K562 (cell line): ENCODE results near the gene ZFP42. TPM values are rescaled to one million over a fixed set of nuclear protein-coding genes. Genes with fewer than 3 reads are reported as not detected.

Source experiments
- NFIC ChIP-seq: fragments of 450-650 bp; IDR thresholded peaks from 2 replicates; pipeline ENCODE4 v1.6.1; 2017; ENCODE audit warnings: mild to moderate bottlenecking, inconsistent platforms
- polyA plus RNA-seq, 8 experiments: library from polyadenylated mRNA; depleted of rRNA in 4 of 8; stranded (reverse) in 5 of 8; unstranded in 3 of 8; fragments of >200 nt; fragmentation: Nextera tagmentation in 2 of 8; fragmentation: Illumina TruSeq in 1 of 8; extraction: Ambion mirVana in 2 of 8; extraction: Trizol in 1 of 8; gene quantifications; 2 replicates each; pipeline versions ENCODE4 v1.2.1 to v1.2.3, GENCODE V29; 2011 to 2014; ENCODE audit warnings: inconsistent platforms in 1 of 8, missing spikeins in 1 of 8
- total RNA-seq, 7 experiments: library from RNA; depleted of rRNA in 6 of 7; stranded (reverse); fragments of >200 nt in 6 of 7; fragmentation: Illumina TruSeq in 2 of 7; extraction: Trizol in 2 of 7; gene quantifications; 2 replicates each; pipeline versions ENCODE4 v1.2.1 to v1.2.3, GENCODE V29; 2011 to 2021; ENCODE audit warnings: low replicate concordance in 1 of 7
- TF ChIP-seq, protein P1 (sequence below): fragments of 450-650 bp; IDR thresholded peaks from 2 replicates; pipeline ENCODE4 v1.6.1; 2016; ENCODE audit warnings: mild to moderate bottlenecking, moderate library complexity

Gene ZFP42
- total and polyA plus RNA-seq, 9 of the 15 experiments (the other 6 are each of a cell fraction or from before 2014, with no cell fraction given): 0.09 to 0.64 (median 0.20) TPM

- TF ChIP-seq, protein P1, sequence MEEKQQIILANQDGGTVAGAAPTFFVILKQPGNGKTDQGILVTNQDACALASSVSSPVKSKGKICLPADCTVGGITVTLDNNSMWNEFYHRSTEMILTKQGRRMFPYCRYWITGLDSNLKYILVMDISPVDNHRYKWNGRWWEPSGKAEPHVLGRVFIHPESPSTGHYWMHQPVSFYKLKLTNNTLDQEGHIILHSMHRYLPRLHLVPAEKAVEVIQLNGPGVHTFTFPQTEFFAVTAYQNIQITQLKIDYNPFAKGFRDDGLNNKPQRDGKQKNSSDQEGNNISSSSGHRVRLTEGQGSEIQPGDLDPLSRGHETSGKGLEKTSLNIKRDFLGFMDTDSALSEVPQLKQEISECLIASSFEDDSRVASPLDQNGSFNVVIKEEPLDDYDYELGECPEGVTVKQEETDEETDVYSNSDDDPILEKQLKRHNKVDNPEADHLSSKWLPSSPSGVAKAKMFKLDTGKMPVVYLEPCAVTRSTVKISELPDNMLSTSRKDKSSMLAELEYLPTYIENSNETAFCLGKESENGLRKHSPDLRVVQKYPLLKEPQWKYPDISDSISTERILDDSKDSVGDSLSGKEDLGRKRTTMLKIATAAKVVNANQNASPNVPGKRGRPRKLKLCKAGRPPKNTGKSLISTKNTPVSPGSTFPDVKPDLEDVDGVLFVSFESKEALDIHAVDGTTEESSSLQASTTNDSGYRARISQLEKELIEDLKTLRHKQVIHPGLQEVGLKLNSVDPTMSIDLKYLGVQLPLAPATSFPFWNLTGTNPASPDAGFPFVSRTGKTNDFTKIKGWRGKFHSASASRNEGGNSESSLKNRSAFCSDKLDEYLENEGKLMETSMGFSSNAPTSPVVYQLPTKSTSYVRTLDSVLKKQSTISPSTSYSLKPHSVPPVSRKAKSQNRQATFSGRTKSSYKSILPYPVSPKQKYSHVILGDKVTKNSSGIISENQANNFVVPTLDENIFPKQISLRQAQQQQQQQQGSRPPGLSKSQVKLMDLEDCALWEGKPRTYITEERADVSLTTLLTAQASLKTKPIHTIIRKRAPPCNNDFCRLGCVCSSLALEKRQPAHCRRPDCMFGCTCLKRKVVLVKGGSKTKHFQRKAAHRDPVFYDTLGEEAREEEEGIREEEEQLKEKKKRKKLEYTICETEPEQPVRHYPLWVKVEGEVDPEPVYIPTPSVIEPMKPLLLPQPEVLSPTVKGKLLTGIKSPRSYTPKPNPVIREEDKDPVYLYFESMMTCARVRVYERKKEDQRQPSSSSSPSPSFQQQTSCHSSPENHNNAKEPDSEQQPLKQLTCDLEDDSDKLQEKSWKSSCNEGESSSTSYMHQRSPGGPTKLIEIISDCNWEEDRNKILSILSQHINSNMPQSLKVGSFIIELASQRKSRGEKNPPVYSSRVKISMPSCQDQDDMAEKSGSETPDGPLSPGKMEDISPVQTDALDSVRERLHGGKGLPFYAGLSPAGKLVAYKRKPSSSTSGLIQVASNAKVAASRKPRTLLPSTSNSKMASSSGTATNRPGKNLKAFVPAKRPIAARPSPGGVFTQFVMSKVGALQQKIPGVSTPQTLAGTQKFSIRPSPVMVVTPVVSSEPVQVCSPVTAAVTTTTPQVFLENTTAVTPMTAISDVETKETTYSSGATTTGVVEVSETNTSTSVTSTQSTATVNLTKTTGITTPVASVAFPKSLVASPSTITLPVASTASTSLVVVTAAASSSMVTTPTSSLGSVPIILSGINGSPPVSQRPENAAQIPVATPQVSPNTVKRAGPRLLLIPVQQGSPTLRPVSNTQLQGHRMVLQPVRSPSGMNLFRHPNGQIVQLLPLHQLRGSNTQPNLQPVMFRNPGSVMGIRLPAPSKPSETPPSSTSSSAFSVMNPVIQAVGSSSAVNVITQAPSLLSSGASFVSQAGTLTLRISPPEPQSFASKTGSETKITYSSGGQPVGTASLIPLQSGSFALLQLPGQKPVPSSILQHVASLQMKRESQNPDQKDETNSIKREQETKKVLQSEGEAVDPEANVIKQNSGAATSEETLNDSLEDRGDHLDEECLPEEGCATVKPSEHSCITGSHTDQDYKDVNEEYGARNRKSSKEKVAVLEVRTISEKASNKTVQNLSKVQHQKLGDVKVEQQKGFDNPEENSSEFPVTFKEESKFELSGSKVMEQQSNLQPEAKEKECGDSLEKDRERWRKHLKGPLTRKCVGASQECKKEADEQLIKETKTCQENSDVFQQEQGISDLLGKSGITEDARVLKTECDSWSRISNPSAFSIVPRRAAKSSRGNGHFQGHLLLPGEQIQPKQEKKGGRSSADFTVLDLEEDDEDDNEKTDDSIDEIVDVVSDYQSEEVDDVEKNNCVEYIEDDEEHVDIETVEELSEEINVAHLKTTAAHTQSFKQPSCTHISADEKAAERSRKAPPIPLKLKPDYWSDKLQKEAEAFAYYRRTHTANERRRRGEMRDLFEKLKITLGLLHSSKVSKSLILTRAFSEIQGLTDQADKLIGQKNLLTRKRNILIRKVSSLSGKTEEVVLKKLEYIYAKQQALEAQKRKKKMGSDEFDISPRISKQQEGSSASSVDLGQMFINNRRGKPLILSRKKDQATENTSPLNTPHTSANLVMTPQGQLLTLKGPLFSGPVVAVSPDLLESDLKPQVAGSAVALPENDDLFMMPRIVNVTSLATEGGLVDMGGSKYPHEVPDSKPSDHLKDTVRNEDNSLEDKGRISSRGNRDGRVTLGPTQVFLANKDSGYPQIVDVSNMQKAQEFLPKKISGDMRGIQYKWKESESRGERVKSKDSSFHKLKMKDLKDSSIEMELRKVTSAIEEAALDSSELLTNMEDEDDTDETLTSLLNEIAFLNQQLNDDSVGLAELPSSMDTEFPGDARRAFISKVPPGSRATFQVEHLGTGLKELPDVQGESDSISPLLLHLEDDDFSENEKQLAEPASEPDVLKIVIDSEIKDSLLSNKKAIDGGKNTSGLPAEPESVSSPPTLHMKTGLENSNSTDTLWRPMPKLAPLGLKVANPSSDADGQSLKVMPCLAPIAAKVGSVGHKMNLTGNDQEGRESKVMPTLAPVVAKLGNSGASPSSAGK: no peak
- no peak for TF ChIP-seq NFIC
- TF ChIP-seq, all 486 proteins: peak for 0
Observed at GRCh38 chr4:188053302-188053701, 57.7 kb downstream of the ZFP42 start (continued).

Other genes with a start within 250 kb of the ZFP42 start
- 0.12 TPM in 1 of 2 replicates, not detected in the other for gene TRIML2, start 113.8 kb downstream of the ZFP42 start, total RNA-seq (2014; rRNA removed)
- gene TRIML2, start 113.8 kb downstream of the ZFP42 start, total RNA-seq (2014; rRNA removed; fragmentation: Illumina TruSeq; extraction: Trizol): not detected in 2 replicates
- gene TRIML2, start 113.8 kb downstream of the ZFP42 start, total RNA-seq (2015; rRNA removed; fragmentation: Illumina TruSeq; extraction: Trizol): not detected in 2 replicates
- 0.18 TPM in 1 of 2 replicates, not detected in the other for gene TRIML2, start 113.8 kb downstream of the ZFP42 start, total RNA-seq (2021)
- not detected in 2 replicates for gene TRIML2, start 113.8 kb downstream of the ZFP42 start, polyA plus RNA-seq (2011; rRNA removed)
- gene TRIML2, start 113.8 kb downstream of the ZFP42 start, polyA plus RNA-seq (2014; fragmentation: Illumina TruSeq; extraction: Trizol): not detected in 2 replicates
- under 1 TPM in 1 of 2 experiments, not detected in 1; 0.03 TPM for gene TRIML2, start 113.8 kb downstream of the ZFP42 start, polyA plus RNA-seq (2014; fragmentation: Nextera tagmentation; extraction: Ambion mirVana)
- gene TRIML2, start 113.8 kb downstream of the ZFP42 start, polyA plus RNA-seq (2014; rRNA removed): 0.16 TPM in 1 of 2 replicates, not detected in the other
- not detected in 2 replicates for gene TRIML1, start 143.7 kb downstream of the ZFP42 start, total RNA-seq (2014; rRNA removed)
- not detected in 2 replicates for gene TRIML1, start 143.7 kb downstream of the ZFP42 start, total RNA-seq (2014; rRNA removed; fragmentation: Illumina TruSeq; extraction: Trizol)
- gene TRIML1, start 143.7 kb downstream of the ZFP42 start, total RNA-seq (2015; rRNA removed; fragmentation: Illumina TruSeq; extraction: Trizol): not detected in 2 replicates
- gene TRIML1, start 143.7 kb downstream of the ZFP42 start, total RNA-seq (2021): not detected in 2 replicates
- gene TRIML1, start 143.7 kb downstream of the ZFP42 start, polyA plus RNA-seq (2011; rRNA removed): not detected in 2 replicates
- not detected in 2 replicates for gene TRIML1, start 143.7 kb downstream of the ZFP42 start, polyA plus RNA-seq (2014; fragmentation: Illumina TruSeq; extraction: Trizol)
- under 1 TPM in 1 of 2 experiments, not detected in 1; 0.10 TPM for gene TRIML1, start 143.7 kb downstream of the ZFP42 start, polyA plus RNA-seq (2014; fragmentation: Nextera tagmentation; extraction: Ambion mirVana)
- not detected in 2 replicates for gene TRIML1, start 143.7 kb downstream of the ZFP42 start, polyA plus RNA-seq (2014; rRNA removed)